NCI-H1417 treated with DMSO at 0.1 percent for 48 hours (cell line): ENCODE data around the gene TTBK2.
"Not testable (repeated sequence)": the region's sequence is repeated elsewhere in the genome, so short reads cannot be mapped to it uniquely, and the experiment has no call there.

Experiments used
- DNase-seq: peaks from one replicate; lab custom pipeline; 2025; lab: John Stamatoyannopoulos, UW

TTBK2 gene

GRCh38 chr15:42920519-42921341, at the start of gene TTBK2:
Gene TTBK2 (minus strand): TSS chr15:42920778. CDS start chr15:42878617, 42,161 bp downstream.
- DNase-seq = peak; percentile 86

GRCh38 chr15:42964476-42964875, 43.9 kb upstream of the TTBK2 start:
- DNase-seq = no peak

GRCh38 chr15:42955518-42955917, 34.9 kb upstream of the TTBK2 start:
- no peak for DNase-seq

- DNase-seq = no peak
These were observed 33.7 kb upstream of the TTBK2 start for GRCh38 chr15:42954291-42954690.

GRCh38 chr15:42948898-42949297, 28.3 kb upstream of the TTBK2 start:
- DNase-seq = not testable (repeated sequence)

GRCh38 chr15:42940527-42940926, 19.9 kb upstream of the TTBK2 start:
- no peak for DNase-seq

- DNase-seq = no peak
These were observed 19.3 kb upstream of the TTBK2 start for GRCh38 chr15:42939841-42940240.

GRCh38 chr15:42937143-42937542, 16.6 kb upstream of the TTBK2 start:
- DNase-seq = no peak

GRCh38 chr15:42933886-42934667, 13.5 kb upstream of the TTBK2 start:
- no peak for DNase-seq

- no peak for DNase-seq
These were observed 12.4 kb upstream of the TTBK2 start for GRCh38 chr15:42932833-42933515.

GRCh38 chr15:42931702-42932486, 11.3 kb upstream of the TTBK2 start:
- no peak for DNase-seq

GRCh38 chr15:42929306-42929848, 8.8 kb upstream of the TTBK2 start:
- no peak for DNase-seq

GRCh38 chr15:42921342-42921731, 759 bp upstream of the TTBK2 start:
- DNase-seq = no peak

GRCh38 chr15:42919799-42920518, 619 bp downstream of the TTBK2 start:
- DNase-seq = no peak

- DNase-seq = no peak
These were observed 1.3 kb downstream of the TTBK2 start for GRCh38 chr15:42919308-42919707.

- no peak for DNase-seq
These were observed 2.5 kb downstream of the TTBK2 start for GRCh38 chr15:42918047-42918446.

GRCh38 chr15:42915654-42916315, 4.8 kb downstream of the TTBK2 start:
- DNase-seq = no peak

GRCh38 chr15:42914728-42915497, 5.7 kb downstream of the TTBK2 start:
- DNase-seq = no peak

GRCh38 chr15:42911058-42911592, 9.5 kb downstream of the TTBK2 start:
- DNase-seq = no peak
